Left ventricle myocardium inferior (tissue), 1 donor: ENCODE measurements around the gene NUBPL. TPM values are rescaled to one million over a fixed set of nuclear protein-coding genes. Genes with fewer than 3 reads are reported as not detected.
"Not testable (repeated sequence)": the region's sequence is repeated elsewhere in the genome, so short reads cannot be mapped to it uniquely, and the experiment has no call there.

Experiments
- DNase-seq: peaks from one replicate; pipeline ENCODE4 v3.0.0-alpha.2; 2020
- H3K27ac ChIP-seq: fragments of 200-600 bp; replicated peaks from 2 replicates; pipeline ENCODE4 v1.8.0; 2021
- H3K27me3 ChIP-seq: fragments of 200-600 bp; 2 replicates; pipeline ENCODE4 v1.8.0; 2021; ENCODE audit warnings: low read depth
- H3K36me3 ChIP-seq: fragments of 200-600 bp; 2 replicates; pipeline ENCODE4 v1.8.0; 2021
- H3K4me1 ChIP-seq: fragments of 200-600 bp; 2 replicates; pipeline ENCODE4 v1.8.0; 2021
- H3K4me3 ChIP-seq: fragments of 200-600 bp; 2 replicates; pipeline ENCODE4 v1.8.0; 2021; ENCODE audit warnings: mild to moderate bottlenecking, moderate library complexity
- H3K9me3 ChIP-seq: fragments of 200-600 bp; replicated peaks from 2 replicates; pipeline ENCODE4 v1.8.0; 2021
- intact Hi-C: fragments of 100-400 bp; cut with micrococcal nuclease; formaldehyde crosslinking; loops from one replicate; pipeline ENCODE4 v1.11.0; 2022
- total RNA-seq: library from RNA; stranded (reverse); fragmentation: NEBNext Ultra II Directional; extraction: Animal tissue kit (Norgen Biotek cat#: 25700); gene quantifications from one replicate; pipeline ENCODE4 v1.2.1, GENCODE V29; 2021
- TF ChIP-seq, protein P1 (sequence below): fragments of 200-600 bp; IDR thresholded peaks from 2 replicates; pipeline ENCODE4 v1.8.0; 2021; ENCODE audit warnings: antibody characterized with exemption, mild to moderate bottlenecking, borderline replicate concordance
- donor health status: DM: no; HTN: yes; CAD: no; lungs with severe emphysema.

The NUBPL gene
- total RNA-seq, 1 donor from 2014 or later: 32.2 TPM

DNA sequence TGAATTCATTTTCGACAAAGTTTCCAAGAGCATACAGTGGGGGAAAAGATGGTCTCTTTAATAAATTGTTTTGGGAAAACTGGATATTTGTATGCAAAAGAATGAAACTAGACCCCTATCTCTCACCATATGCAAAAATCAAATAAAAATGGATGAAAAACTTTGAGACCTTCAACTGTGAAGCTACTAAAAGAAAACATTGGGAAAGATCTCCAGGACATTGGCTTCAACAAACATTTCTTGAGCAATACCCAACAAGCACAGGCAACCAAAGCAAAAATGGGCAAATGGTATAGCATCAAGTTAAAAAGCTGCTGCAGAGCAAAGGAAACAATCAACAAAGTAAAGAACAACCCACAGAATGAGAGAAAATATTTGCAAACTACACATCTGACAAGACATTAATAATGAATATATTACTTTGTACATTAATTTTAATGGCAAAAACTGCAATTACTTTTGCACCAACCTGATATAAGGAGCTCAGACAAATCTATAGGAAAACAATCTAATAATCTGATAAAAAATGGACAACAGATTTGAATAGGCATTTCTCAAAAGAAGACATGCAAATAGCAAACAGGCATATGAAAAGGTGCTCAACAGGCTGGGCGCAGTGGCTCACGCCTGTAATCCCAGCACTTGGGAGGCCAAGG lies 50.7 kb downstream of the NUBPL start:
- Histone ChIP-seq H3K9me3 (peaks cover 17% of the 10 kb centered on the region), H3K27me3 (no peaks in the 10 kb centered on the region), H3K4me1 (no peaks in the 10 kb centered on the region), H3K36me3 (no peaks in the 10 kb centered on the region), H3K4me3 (no peak overlapping the region), H3K27ac (no peak overlapping the region)
- intact Hi-C loops: no loop called here
- DNase-seq: no peak
- TF ChIP-seq, protein P1, sequence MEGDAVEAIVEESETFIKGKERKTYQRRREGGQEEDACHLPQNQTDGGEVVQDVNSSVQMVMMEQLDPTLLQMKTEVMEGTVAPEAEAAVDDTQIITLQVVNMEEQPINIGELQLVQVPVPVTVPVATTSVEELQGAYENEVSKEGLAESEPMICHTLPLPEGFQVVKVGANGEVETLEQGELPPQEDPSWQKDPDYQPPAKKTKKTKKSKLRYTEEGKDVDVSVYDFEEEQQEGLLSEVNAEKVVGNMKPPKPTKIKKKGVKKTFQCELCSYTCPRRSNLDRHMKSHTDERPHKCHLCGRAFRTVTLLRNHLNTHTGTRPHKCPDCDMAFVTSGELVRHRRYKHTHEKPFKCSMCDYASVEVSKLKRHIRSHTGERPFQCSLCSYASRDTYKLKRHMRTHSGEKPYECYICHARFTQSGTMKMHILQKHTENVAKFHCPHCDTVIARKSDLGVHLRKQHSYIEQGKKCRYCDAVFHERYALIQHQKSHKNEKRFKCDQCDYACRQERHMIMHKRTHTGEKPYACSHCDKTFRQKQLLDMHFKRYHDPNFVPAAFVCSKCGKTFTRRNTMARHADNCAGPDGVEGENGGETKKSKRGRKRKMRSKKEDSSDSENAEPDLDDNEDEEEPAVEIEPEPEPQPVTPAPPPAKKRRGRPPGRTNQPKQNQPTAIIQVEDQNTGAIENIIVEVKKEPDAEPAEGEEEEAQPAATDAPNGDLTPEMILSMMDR: no peak

DNA sequence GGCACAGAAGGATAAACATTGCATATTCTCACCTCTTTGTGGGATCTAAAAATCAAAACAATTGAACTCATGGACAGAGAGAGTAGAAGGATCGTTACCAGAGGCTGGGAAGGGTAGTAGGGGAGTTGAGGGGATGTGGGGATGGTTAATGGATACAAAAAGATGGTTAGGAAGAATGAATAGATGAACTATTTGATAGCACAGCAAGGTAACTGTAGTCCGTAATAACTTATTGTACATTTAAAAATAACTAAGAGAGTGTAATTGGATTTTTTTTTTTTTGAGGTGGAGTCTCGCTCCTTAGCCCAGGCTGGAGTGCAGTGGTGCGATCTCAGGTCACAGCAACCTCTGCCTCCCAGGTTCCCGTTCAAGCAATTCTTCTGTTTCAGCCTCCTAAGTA lies 52.0 kb downstream of the NUBPL start:
- TF ChIP-seq, protein P1: no peak
- H3K36me3 ChIP-seq: no peaks in the 10 kb centered on the region
- H3K4me3 ChIP-seq: no peak overlapping the region
- no peaks in the 10 kb centered on the region for H3K27me3 ChIP-seq
- H3K27ac ChIP-seq: no peak overlapping the region
- peaks cover 17% of the 10 kb centered on the region for H3K9me3 ChIP-seq
- intact Hi-C loops: no loop called here
- H3K4me1 ChIP-seq: no peaks in the 10 kb centered on the region
- DNase-seq: no peak

DNA sequence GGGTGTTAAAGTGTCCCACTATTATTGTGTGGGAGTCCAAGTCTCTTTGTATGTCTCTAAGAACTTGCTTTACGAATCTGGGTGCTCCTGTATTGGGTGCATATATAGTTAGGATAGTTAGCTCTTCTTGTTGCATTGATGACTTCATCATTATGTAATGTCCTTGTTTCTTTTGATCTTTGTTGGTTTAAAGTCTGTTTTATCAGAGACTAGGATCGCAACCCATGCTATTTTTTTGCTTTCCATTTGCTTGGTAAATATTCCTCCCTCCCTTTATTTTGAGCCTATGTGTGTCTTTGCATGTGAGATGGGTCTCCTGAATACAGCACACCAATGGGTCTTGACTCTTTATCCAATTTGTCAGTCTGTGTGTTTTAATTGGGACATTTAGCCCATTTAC lies 57.7 kb downstream of the NUBPL start:
- DNase-seq, H3K27me3 ChIP-seq, H3K27ac ChIP-seq, H3K4me3 ChIP-seq, H3K4me1 ChIP-seq, intact Hi-C loops: not testable (repeated sequence)
- peaks cover 23% of the 10 kb centered on the region for H3K9me3 ChIP-seq
- peaks cover 23% of the 10 kb centered on the region for H3K36me3 ChIP-seq

DNA sequence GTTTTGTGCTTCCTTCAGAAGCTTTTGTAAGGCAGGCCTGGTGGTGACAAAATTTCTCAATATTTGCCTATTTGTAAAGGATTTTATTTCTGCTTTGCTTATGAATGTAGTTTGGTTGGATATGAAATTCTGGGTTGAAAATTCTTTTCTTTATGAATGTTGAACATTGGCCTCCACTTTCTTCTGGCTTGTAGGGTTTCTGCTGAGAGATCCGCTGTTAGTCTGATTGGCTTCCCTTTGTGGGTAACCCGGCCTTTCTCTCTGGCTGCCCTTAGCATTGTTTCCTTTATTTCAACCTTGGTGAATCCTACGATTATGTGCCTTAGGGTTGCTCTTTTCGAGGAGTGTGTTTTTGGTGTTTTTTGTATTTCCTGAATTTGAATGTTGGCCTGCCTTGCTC lies 58.2 kb downstream of the NUBPL start:
- peaks cover 23% of the 10 kb centered on the region for H3K36me3 ChIP-seq
- no peaks in the 10 kb centered on the region for H3K27me3 ChIP-seq
- H3K27ac ChIP-seq: no peak overlapping the region
- intact Hi-C loops: no loop called here
- H3K9me3 ChIP-seq: peaks cover 23% of the 10 kb centered on the region
- H3K4me3 ChIP-seq: no peak overlapping the region
- TF ChIP-seq, protein P1: no peak
- no peaks in the 10 kb centered on the region for H3K4me1 ChIP-seq
- DNase-seq: no peak

DNA sequence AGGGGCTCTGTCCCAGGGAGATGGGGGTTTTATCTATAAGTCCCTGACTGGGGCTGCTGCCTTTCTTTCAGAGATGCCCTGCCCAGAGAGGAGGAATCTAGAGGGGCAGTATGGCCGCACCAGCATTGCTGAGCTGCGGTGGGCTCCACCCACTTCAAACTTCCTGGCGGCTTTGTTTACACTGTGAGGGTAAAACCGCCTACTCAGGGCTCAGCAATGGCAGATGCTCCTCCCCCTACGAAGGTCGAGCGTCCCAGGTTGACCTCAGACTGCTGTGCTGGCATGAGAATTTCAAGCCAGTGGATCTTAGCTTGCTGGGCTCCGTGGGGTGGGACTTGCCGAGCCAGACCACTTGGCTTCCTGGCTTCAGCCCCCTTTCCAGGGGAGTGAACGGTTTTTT lies 59.7 kb downstream of the NUBPL start:
- DNase-seq, H3K27me3 ChIP-seq, H3K27ac ChIP-seq, H3K4me1 ChIP-seq, H3K4me3 ChIP-seq, intact Hi-C loops: not testable (repeated sequence)
- peaks cover 23% of the 10 kb centered on the region for H3K36me3 ChIP-seq
- peaks cover 23% of the 10 kb centered on the region for H3K9me3 ChIP-seq

DNA sequence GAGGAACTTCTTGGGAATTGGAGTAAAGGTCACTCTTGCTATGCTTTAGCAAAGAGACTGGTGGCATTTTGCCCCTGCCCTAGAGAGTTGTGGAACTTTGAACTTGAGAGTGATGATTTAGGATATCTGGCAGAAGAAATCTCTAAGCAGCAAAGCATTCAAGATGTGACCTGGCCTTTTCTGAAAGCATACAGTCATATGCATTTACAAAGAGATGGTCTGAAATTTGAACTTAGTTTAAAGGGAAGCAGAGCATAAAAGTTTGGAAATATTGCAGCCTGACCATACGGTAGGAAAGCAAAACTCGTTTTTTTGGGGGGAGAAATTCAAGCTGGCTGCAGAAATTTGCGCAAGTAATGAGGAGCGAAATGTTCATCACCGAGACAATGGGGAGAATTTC lies 60.9 kb downstream of the NUBPL start:
- intact Hi-C loops: no loop called here
- TF ChIP-seq, protein P1: no peak

DNA sequence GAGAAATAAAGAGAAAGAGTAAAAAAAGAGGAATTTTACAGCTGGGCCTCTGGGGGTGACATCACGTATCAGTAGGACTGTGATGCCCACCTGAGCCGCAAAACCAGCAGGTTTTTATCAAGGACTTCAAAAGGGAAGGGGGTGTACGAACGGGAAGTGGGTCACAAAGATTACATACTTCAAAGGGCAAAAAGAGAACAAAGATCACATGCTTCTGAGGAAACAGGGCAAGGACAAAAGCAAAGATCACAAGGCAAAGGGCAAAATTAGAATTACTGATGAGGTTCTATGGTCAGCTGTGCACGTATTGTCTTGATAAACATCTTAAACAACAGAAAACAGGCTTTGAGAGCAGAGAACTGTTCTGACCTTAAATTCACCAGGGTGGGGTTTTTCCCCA lies 91.7 kb downstream of the NUBPL start:
- H3K9me3 ChIP-seq: peaks cover 32% of the 10 kb centered on the region
- H3K4me3 ChIP-seq, H3K27me3 ChIP-seq, H3K4me1 ChIP-seq, intact Hi-C loops, H3K27ac ChIP-seq, DNase-seq: not testable (repeated sequence)
- peaks cover 22% of the 10 kb centered on the region for H3K36me3 ChIP-seq

More for the DNA sequence above, 60.9 kb downstream of the NUBPL start:
- Histone ChIP-seq H3K36me3 (peaks cover 23% of the 10 kb centered on the region), H3K27me3 (no peaks in the 10 kb centered on the region), H3K9me3 (peaks cover 21% of the 10 kb centered on the region), H3K4me3 (no peak overlapping the region), H3K27ac (no peak overlapping the region), H3K4me1 (no peaks in the 10 kb centered on the region)
- no peak for DNase-seq
